GM18508 (cell line): Measurements from ENCODE around the gene SCN8A.
"Not testable (repeated sequence)": the region's sequence is repeated elsewhere in the genome, so short reads cannot be mapped to it uniquely, and the experiment has no call there.

ENCODE experiments used
- ATAC-seq: cut with Tn5 transposase; IDR thresholded peaks from one replicate; pipeline ENCODE4 v1.9.1; 2021; ENCODE audit warnings: moderate number of reproducible peaks; ENCODE audit not compliant: insufficient read depth, unreplicated experiment

Gene SCN8A

DNA sequence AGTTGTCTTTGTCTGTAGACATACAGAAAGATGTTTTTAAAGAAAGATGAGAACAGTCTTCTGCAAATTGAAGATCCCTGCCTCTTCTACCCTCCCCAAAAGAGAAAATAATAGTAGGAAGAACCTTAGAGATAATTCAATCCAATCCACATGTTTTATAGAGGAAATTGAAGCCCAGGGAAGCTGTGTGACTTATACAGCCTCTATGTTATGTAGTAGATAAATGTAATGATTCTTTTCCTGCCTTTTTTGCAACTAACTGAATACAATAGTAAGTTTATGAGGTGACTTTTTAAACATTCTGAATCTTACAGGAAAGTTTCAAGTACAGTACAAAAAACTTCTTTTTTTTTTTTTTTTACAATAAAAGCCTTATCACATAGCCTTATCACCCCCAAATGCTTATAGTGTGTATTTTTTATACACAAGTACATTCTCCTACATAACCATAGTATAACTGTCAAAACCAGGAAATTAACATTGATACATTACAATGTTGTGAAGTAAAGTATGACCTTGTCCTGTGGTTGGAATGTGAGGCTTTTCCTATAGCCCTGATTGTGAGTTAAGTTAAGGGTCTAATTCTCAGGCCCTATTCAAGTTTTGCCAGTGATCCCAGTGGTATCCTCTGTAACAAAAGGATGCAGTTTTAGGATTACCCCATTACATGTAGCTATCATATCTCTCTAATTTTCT lies 163.1 kb downstream of the SCN8A start:
- ATAC-seq = no peak

DNA sequence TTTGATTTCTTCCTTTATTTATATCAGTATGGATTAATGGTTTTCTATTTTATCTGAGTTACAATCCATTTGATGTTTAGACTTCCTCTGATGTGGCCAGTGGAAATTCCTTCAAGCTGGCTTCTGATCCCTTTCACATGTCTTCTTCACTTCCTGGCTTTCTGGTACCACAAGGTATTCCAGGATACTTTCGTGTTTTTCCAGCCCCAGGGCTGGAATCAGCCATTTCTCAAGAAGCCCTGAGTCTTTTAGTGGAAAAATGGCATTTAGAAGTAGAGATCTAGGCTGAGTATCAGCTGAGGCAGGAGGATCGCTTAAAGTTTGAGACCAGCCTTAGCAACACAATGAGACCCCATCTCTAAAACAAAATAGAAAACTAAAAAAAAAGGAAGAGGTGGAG lies 164.2 kb downstream of the SCN8A start:
- no peak for ATAC-seq

GRCh38 chr12:51759175-51759574 lies 168.1 kb downstream of the SCN8A start:
- ATAC-seq = no peak

- no peak for ATAC-seq
Measured at GRCh38 chr12:51759695-51760094, 168.7 kb downstream of the SCN8A start.

- no peak for ATAC-seq
Measured at GRCh38 chr12:51760231-51760630, 169.2 kb downstream of the SCN8A start.

- ATAC-seq = no peak
Measured at GRCh38 chr12:51763743-51764142, 172.7 kb downstream of the SCN8A start.

GRCh38 chr12:51766067-51766676 lies 175.1 kb downstream of the SCN8A start:
- no peak for ATAC-seq

DNA sequence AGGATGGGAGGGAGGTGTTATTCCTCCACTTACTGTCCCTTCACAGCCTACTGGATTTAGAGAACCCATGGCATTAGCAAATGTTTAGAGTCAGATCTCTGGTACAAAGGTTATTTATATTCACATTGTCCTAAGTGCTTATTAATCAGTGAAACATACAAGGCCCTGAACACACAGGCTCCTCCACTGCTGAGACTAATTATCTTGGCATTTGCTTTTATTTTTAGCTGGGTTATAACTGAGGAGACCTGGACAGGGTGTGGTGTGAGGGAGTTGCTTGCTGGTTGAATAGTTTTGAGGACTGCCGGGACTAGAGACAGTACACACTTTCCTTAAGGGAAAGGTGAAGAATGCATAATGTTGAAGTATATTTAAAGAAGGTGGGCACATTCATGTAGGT lies 180.0 kb downstream of the SCN8A start:
- ATAC-seq = no peak

DNA sequence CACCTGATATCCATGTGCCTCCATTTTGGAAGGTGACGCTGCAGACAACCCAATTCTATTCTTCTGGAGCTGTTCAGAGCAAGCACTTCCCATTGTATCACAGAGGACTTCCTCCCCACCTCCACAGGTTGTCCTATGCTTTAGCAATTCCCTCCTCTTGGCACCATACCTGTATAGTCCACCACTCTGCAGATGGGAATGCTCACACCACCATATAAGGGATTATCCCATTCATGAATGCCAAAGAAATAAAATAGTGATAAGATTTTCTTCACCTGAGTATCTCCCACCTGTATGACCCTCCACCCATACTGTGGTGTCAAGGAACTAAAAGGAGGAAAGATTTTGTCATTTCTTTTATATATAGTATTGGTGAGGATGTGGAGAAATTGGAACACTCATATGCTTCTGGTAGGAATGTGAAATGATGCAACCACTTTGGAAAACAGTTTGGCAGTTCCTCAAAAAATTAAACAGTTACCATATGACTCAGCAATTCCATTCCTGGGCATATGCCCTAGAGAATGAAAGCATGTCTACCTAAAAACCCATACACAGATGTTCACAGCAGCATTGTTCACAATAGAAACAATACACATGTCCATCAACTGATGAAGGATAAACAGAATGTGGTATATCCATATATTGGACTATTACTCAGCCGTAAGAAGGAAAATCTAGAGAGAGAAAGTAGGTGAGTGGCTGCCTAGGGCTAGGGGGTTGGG lies 182.3 kb downstream of the SCN8A start:
- no peak for ATAC-seq

DNA sequence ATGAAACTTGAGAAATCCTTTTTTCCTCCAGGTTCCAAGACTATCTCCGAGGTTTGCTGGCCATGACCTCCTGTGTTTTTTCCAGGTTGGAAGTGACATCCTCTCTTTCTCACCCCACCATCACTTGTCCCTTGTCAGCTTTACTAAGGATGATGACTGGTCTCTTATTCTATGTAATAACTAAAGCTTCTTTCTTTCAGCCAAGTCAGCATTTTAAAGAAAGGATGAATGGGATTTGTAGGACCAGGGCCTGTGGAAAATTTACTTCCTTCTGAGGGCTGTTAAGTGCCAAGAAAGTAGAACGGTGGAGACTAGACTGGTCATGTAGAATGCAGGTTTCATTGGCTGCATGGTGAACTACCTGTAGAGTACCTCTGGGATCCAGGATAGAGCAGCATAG lies 183.9 kb downstream of the SCN8A start:
- no peak for ATAC-seq

GRCh38 chr12:51777457-51777856 lies 186.4 kb downstream of the SCN8A start:
- ATAC-seq = no peak

GRCh38 chr12:51777973-51778372 lies 186.9 kb downstream of the SCN8A start:
- no peak for ATAC-seq

DNA sequence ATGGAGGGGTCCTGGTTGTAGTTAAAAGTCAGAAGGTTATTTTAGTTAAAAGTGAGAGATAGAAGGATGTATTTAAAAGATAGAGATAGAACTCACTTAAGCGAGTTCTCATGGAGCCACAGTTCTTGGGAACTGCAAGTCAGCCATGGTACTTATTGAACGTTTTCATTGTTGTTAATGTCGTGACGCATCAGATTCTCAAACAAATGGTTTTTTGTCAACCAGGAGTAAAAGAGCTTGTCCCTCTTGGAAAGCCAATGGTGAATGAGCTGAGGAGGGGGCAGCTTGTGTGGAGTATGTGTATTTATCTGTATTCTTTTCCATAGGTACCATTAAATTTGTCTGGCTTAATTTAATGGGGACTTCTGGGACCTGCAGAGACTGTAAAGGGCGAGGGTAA lies 188.8 kb downstream of the SCN8A start:
- no peak for ATAC-seq

DNA sequence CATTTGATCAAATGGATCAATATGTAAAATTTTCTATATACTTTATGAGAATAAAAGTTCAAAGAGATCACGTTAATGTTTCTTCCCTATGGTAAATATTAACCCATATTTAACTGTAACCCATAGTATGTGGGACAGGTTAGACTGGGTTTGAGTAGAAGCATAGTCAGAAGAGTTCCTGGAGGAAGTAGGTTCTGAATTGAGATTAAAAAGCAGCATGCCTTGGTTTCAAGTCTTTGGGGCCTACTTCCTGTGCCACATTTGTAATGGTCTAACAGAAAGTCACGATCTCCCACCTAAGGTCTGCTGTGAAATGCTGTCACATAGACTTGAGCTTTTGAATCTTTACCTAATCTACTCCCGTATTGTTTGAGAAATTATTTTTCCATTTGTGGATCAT lies 193.7 kb downstream of the SCN8A start:
- ATAC-seq = no peak

DNA sequence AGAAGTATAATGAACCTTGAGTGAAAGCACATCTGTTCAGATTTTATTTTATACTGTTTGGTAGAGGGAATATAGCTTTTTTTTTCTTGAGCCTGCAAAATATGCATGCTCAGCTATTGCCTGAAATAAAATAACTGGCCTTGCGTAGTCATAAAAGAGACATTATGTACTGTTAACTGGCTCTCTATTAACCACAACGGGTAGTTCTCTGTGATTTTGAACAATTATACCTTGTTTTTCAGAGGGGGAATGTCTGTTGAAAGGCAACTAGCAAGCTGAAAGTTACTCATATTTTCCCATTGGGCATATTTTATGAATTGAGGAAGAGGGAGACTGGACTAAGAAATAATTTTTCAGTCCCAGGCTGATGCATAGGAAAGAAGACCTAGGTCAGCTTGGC lies 194.9 kb downstream of the SCN8A start:
- no peak for ATAC-seq

DNA sequence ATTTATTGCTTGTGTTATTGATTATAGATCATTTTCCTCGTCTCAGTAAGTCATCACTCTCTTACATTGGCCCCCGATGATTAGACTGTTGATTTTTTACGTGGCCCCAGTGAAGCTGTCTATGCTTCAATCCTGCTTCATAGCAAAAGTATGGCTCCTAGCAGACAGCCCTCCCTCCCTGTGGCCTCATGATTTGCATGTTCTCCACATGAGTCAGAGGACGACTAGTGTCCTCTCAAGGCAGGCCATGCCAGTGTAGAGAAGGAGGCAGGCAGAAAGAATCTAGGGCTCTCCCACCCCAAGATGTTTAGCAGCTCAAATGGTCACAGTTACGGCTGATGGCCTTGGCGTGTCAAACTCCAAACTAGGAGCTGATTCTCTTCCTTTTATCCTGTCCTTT lies 197.8 kb downstream of the SCN8A start:
- no peak for ATAC-seq

GRCh38 chr12:51792417-51792816 lies 201.4 kb downstream of the SCN8A start:
- no peak for ATAC-seq

DNA sequence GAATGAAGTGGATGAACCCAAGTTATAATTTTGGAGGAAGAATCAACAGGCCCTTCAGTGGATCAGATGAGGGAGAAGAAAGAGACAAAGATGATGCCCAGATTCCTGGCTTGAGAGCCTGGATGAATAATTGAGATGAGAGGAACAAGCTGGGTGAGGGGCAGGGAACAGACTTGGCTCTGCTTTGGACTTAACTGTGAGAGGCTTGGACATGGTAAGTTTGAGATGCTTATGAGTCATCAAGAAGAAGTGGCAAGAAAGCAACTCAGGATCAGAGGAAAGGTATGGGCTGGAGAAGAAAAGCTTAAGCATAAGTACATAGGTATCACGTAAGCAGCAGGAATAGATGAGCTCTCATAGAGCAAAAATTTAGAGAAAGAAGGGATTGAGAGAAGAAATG lies 202.2 kb downstream of the SCN8A start:
- no peak for ATAC-seq

DNA sequence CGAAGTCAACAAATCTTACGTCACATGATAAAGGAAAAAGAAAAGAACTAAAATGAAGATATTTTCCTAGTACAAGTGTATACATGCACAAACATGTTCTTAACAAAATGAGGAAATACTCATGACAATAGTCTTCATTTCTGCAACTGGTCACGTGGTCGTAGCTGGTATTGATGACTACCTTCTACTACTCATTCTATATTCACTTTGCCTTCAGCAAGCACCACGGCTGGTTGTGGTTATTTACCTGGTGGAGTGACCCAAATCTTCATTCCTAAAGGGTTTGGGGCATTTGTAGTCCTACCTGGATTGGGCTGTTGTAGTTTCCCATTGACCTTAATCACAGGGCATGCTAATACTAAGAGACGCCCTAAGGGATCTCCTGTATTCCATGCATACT lies 206.3 kb downstream of the SCN8A start:
- ATAC-seq = no peak

DNA sequence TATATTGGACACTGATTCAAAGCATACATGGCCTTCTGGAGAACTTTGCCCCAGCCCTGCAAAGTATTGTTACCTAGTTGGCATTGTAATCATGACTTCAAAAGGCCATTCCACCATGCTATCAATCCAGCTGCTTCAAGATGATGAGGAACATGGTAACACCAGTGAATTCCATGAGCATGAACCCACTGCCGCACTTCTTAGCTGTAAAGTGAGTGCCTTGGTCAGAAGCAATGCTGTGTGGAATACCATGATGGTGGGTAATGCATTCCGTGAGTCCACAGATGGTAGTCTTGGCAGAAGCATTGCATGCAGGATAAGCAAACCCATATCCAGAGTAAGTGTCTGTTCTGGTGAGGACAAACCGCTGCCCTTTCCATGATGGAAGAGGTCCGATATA lies 207.0 kb downstream of the SCN8A start:
- ATAC-seq = not testable (repeated sequence)

DNA sequence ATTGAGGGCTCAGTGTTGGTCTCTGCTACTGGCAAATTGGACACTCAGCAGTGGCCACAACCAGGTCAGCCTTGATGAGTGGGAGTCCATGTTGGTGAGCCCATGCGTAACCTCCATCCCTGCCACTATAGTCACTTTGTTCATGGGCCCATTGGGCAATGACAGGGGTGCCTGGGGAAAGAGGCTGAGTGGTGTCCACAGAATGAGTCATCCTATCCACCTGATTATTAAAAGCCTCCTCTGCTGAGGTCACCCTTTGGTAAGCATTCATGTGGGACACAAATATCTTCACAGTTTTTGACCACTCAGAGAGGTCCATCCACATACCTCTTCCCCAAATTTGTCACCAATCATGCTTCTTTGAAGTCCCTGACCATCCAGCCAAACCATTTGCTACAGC lies 207.5 kb downstream of the SCN8A start:
- ATAC-seq = no peak

DNA sequence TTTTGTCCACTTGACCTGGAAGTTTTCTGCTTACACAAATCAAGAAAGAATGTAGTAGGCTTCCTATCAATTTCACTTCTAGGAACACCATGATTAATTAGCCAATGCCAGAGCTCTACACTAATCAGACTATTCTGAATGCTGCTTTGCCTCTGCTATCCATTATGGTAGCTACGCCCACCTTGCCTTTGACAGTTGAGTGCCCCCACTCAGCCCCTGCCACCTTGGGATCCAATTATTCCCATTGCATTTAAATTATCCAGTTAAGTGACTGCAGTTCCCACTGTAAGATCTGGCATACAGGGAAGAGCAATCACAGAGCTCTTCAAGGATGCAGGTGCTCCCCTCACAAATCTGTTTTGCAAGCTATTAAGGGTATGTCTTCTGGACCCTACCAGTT lies 210.0 kb downstream of the SCN8A start:
- no peak for ATAC-seq
